GM12878 (cell line): Measurements from ENCODE around the gene SCD5. TPM values are rescaled to one million over a fixed set of nuclear protein-coding genes. Genes with fewer than 3 reads are reported as not detected.

ENCODE experiments used
- ATAC-seq: fragments of 200-7000 bp; cut with Tn5 transposase; 3 replicates; pipeline ENCODE4 v1.9.1; 2020; ENCODE audit warnings: mild to moderate bottlenecking, moderate library complexity
- BruUV-seq: library from RNA; stranded (reverse); fragments of 400-500 nt; replicated peaks from 2 replicates; lab custom pipeline; 2021; lab: Mats Ljungman, UMichigan
- CTCF ChIA-PET: fragments of 300-600 bp; sonication (Branson Sonifier 250); formaldehyde crosslinking; extraction: SDS; loops from one replicate; lab custom pipeline; 2021; ENCODE audit warnings: inconsistent platforms; lab: Yijun Ruan, JAX
- POLR2A ChIA-PET: fragments of 350-600 bp; formaldehyde crosslinking; extraction: SDS; loops from one replicate; lab custom pipeline; 2021; ENCODE audit warnings: inconsistent platforms; lab: Charles Lee
- RAD21 ChIA-PET: fragments of 300-600 bp; sonication (Branson Sonifier 250); formaldehyde crosslinking; loops from one replicate; lab custom pipeline; 2023; ENCODE audit warnings: antibody characterized with exemption; ENCODE audit not compliant: unreplicated experiment; lab: Charles Lee
- SMC1A ChIA-PET: fragments of 300-600 bp; sonication (Branson Sonifier 250); formaldehyde crosslinking; loops from one replicate; lab custom pipeline; 2023; ENCODE audit not compliant: unreplicated experiment, uncharacterized antibody; lab: Charles Lee
- DNase-seq: peaks from one replicate; pipeline ENCODE4 v3.0.0-alpha.2; 2011; ENCODE audit warnings: low read depth, low spot score
- FAIRE-seq: peaks from 3 replicates; lab custom pipeline; 2011; peaks lifted over from hg19 to GRCh38; lab: Jason Lieb, UNC
- H2AFZ ChIP-seq: 2 replicates; pipeline ENCODE4 v1.6.0; 2011; ENCODE audit warnings: low read depth, low read length, control low read depth; ENCODE audit not compliant: control insufficient read depth
- H3K27ac ChIP-seq: 2 replicates; pipeline ENCODE4 v1.5.1; 2011; ENCODE audit warnings: control low read depth; ENCODE audit not compliant: control insufficient read depth, insufficient read depth
- H3K27me3 ChIP-seq, 2 experiments: replicated peaks in 1 of 2; 2 replicates each; pipeline versions ENCODE4 v1.6.0 to v1.6.1; 2011; ENCODE audit warnings: low read length in 1 of 2; ENCODE audit not compliant: control insufficient read depth in 2 of 2, insufficient read depth in 2 of 2
- H3K36me3 ChIP-seq, 2 experiments: 2 replicates each; pipeline ENCODE4 v1.5.1; 2011; ENCODE audit warnings: low read length in 1 of 2; ENCODE audit not compliant: control insufficient read depth in 2 of 2, insufficient read depth in 2 of 2
- H3K4me1 ChIP-seq: 2 replicates; pipeline ENCODE4 v1.6.1; 2011; ENCODE audit warnings: mild to moderate bottlenecking, low read length, moderate library complexity, mixed read lengths; ENCODE audit not compliant: control insufficient read depth, insufficient read depth
- H3K4me2 ChIP-seq: 2 replicates; pipeline ENCODE4 v1.6.0; 2011; ENCODE audit warnings: control low read depth; ENCODE audit not compliant: control insufficient read depth, insufficient read depth
- H3K4me3 ChIP-seq: fragments of 200-600 bp; sonication (generic); 2 replicates; pipeline ENCODE4 v1.5.1; 2016
- H3K79me2 ChIP-seq: 2 replicates; pipeline ENCODE4 v1.6.0; 2011; ENCODE audit warnings: low read length; ENCODE audit not compliant: control insufficient read depth, insufficient read depth
- H3K9ac ChIP-seq: 2 replicates; pipeline ENCODE4 v1.8.0; 2011; ENCODE audit warnings: low read length, control low read depth, mixed read lengths; ENCODE audit not compliant: control insufficient read depth, insufficient read depth
- H3K9me3 ChIP-seq: replicated peaks from 3 replicates; pipeline ENCODE4 v1.5.1; 2011; ENCODE audit warnings: mild to moderate bottlenecking, low read length; ENCODE audit not compliant: control insufficient read depth, insufficient read depth
- H4K20me1 ChIP-seq: 2 replicates; pipeline ENCODE4 v1.6.0; 2011; ENCODE audit not compliant: control insufficient read depth, insufficient read depth
- DPF2 ChIP-seq: fragments of 450-650 bp; IDR thresholded peaks from 2 replicates; pipeline ENCODE4 v1.6.1; 2017; ENCODE audit warnings: mild to moderate bottlenecking
- KAT2A ChIP-seq: conservative IDR thresholded peaks from 2 replicates; pipeline ENCODE4 v1.6.1; 2011; ENCODE audit warnings: low read depth, low read length; ENCODE audit not compliant: control insufficient read depth
- MEF2B ChIP-seq: fragments of 450-650 bp; IDR thresholded peaks from 2 replicates; pipeline ENCODE4 v1.6.1; 2018; ENCODE audit warnings: mild to moderate bottlenecking, moderate library complexity; ENCODE audit not compliant: partially characterized antibody, poor library complexity, severe bottlenecking
- MYB ChIP-seq: fragments of 150-350 bp; IDR thresholded peaks from 2 replicates; pipeline ENCODE4 v1.6.1; 2014; ENCODE audit warnings: mild to moderate bottlenecking, low read depth, low read length, borderline replicate concordance
- NR2F1 ChIP-seq: fragments of 450-650 bp; conservative IDR thresholded peaks from 2 replicates; pipeline ENCODE4 v1.6.1; 2017; ENCODE audit warnings: mild to moderate bottlenecking
- ZSCAN29 ChIP-seq: fragments of 450-650 bp; IDR thresholded peaks from 2 replicates; pipeline ENCODE4 v1.6.1; 2017; ENCODE audit warnings: mild to moderate bottlenecking, moderate library complexity
- WGBS: methylation state at CpG from one replicate; pipeline ENCODE4 v1.1.6; 2016; ENCODE audit warnings: low lambda C conversion rate; ENCODE audit not compliant: insufficient replicate concordance, insufficient coverage; ENCODE audit errors: missing lambda C conversion rate; 5-methylcytosine and 5-hydroxymethylcytosine counted together
- in situ Hi-C: fragments of 300-500 bp; cut with MboI; formaldehyde crosslinking; loops from 9 replicates; pipeline ENCODE4 v1.14.3; 2018; ENCODE audit warnings: mixed read lengths
- intact Hi-C: fragments of 100-400 bp; cut with micrococcal nuclease; formaldehyde crosslinking; loops from one replicate; pipeline ENCODE4 v1.14.2; 2022; ENCODE audit not compliant: unreplicated experiment
- polyA plus RNA-seq, 11 experiments: library from polyadenylated mRNA; depleted of rRNA in 4 of 11; unstranded in 6 of 11; stranded (reverse) in 5 of 11; fragments of >200 nt; fragmentation: Nextera tagmentation in 4 of 11; fragmentation: Illumina TruSeq in 1 of 11; extraction: Ambion mirVana in 4 of 11; extraction: Trizol in 1 of 11; gene quantifications; 1 replicate in 1 of 11; 2 replicates in 10 of 11; pipeline versions ENCODE4 v1.2.1 to v1.2.3, GENCODE V29; 2011 to 2016; ENCODE audit warnings: inconsistent platforms in 2 of 11, missing spikeins in 2 of 11, low read depth in 1 of 11
- total RNA-seq, 4 experiments: library from RNA; depleted of rRNA in 3 of 4; stranded (reverse); fragments of >200 nt in 3 of 4; fragmentation: Illumina TruSeq in 1 of 4; extraction: Trizol in 1 of 4; gene quantifications; 2 replicates each; pipeline versions ENCODE4 v1.2.1 to v1.2.3, GENCODE V29; 2013 to 2021
- TF ChIP-seq, protein P1 (sequence below), 3 experiments: IDR thresholded peaks in 2 of 3; conservative IDR thresholded peaks in 1 of 3; 2 replicates each; pipeline ENCODE4 v1.5.1; 2011; ENCODE audit warnings: low read depth in 3 of 3, low read length in 3 of 3, mild to moderate bottlenecking in 3 of 3, control low read depth in 2 of 3, moderate library complexity in 2 of 3, inconsistent platforms in 1 of 3, mixed read lengths in 1 of 3; ENCODE audit not compliant: control insufficient read depth in 2 of 3, insufficient read depth in 1 of 3; ENCODE audit errors: extremely low read depth in 1 of 3

The SCD5 gene
- total and polyA plus RNA-seq, 10 of the 15 experiments (the other 5 are each of a cell fraction or from before 2014, with no cell fraction given), result 2.4 to 15.0 (median 4.2) TPM

DNA sequence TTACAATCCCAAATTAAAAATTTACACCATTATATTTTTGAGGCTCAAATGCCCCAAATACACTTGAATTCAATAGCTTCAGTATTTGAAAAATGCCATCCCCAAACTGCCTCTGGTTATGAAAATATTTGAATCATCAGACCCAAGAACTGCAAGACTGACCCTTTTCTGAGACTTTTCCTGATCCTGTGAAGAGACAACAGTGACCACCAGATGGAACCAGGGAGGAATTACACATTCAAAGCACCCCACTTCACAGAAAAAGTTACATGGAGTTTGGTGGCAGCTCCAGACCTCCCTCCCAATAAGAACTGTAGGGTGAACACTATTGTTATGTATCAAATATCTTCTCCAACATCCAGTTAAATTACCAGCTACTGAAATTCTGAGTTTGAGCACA, 44.0 kb upstream of the SCD5 start:
- BruUV-seq, result no TSS peak
- FAIRE-seq (no peak), ATAC-seq (peak; percentile 34; the same call in 1 of the 3 replicates), DNase-seq (no peak)
- H3K9ac ChIP-seq, result no peak overlapping the region
- SMC1A ChIA-PET, result interaction anchor here (1.0 kb wide), 2 partner anchors 11 to 169 kb away, joined by 3 read pairs; no protein-coding TSS in a partner anchor
- POLR2A ChIA-PET, result interaction anchor here (0.6 to 1.1 kb wide), 2 partner anchors 9 to 12 kb away, joined by 3 to 6 read pairs; no protein-coding TSS in a partner anchor
- H3K4me3 ChIP-seq, result no peak overlapping the region
- no peak overlapping the region for H3K27ac ChIP-seq
- RAD21 ChIA-PET, result no interaction called here
- no peak overlapping the region for H3K4me2 ChIP-seq
- no peaks in the 10 kb centered on the region for H3K9me3 ChIP-seq
- CTCF ChIA-PET, result interaction anchor here (0.9 to 1.1 kb wide), 2 partner anchors 8 to 10 kb away, joined by 3 to 5 read pairs; no protein-coding TSS in a partner anchor
- H3K27me3 ChIP-seq, result no peaks in the 10 kb centered on the region
- no peaks in the 10 kb centered on the region for H3K4me1 ChIP-seq
- H2AFZ ChIP-seq, result no peak overlapping the region
- peaks cover 7 to 40% of the 10 kb centered on the region in 2 experiments for H3K36me3 ChIP-seq
- no peaks in the 10 kb centered on the region for H4K20me1 ChIP-seq
- H3K79me2 ChIP-seq, result no peaks in the 10 kb centered on the region
- intact Hi-C loops, result no loop called here
- in situ Hi-C loops, result no loop called here
- TF ChIP-seq, protein P1, sequence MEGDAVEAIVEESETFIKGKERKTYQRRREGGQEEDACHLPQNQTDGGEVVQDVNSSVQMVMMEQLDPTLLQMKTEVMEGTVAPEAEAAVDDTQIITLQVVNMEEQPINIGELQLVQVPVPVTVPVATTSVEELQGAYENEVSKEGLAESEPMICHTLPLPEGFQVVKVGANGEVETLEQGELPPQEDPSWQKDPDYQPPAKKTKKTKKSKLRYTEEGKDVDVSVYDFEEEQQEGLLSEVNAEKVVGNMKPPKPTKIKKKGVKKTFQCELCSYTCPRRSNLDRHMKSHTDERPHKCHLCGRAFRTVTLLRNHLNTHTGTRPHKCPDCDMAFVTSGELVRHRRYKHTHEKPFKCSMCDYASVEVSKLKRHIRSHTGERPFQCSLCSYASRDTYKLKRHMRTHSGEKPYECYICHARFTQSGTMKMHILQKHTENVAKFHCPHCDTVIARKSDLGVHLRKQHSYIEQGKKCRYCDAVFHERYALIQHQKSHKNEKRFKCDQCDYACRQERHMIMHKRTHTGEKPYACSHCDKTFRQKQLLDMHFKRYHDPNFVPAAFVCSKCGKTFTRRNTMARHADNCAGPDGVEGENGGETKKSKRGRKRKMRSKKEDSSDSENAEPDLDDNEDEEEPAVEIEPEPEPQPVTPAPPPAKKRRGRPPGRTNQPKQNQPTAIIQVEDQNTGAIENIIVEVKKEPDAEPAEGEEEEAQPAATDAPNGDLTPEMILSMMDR (IDR thresholded peaks at IDR 0.05 in 2 of 3, conservative IDR thresholded peaks at IDR 0.05 in 1 of 3; ENCODE audit: control insufficient read depth in 2 of 3, extremely low read depth in 1 of 3, insufficient read depth in 1 of 3, low read depth in 3 of 3, low read length in 3 of 3), result peak in 2 of 3 experiments; percentile 11 to 18; a peak in 2 of 6 replicates
- TF ChIP-seq MEF2B, result no peak

- RAD21 ChIA-PET, result no interaction called here
- no peaks in the 10 kb centered on the region for H4K20me1 ChIP-seq
- SMC1A ChIA-PET, result no interaction called here
- H3K36me3 ChIP-seq, result peaks cover 3 to 29% of the 10 kb centered on the region in 2 experiments
- H3K4me2 ChIP-seq, result no peak overlapping the region
- H3K4me3 ChIP-seq, result no peak overlapping the region
- CTCF ChIA-PET, result interaction anchor here (1.0 kb wide), 1 partner anchor 145 kb away, joined by 3 read pairs; no protein-coding TSS in a partner anchor
- DNase-seq, result no peak
- no peak overlapping the region for H2AFZ ChIP-seq
- WGBS, result 97% methylated on average over 1 of the region's 1 CpG
- POLR2A ChIA-PET, result no interaction called here
- in situ Hi-C loops, result no loop called here
- no peak overlapping the region for H3K27ac ChIP-seq
- TSS peak; percentile 4 for BruUV-seq
- H3K9me3 ChIP-seq, result no peaks in the 10 kb centered on the region
- TF ChIP-seq DPF2 (no peak), ZSCAN29 (no peak), KAT2A (no peak), NR2F1 (no peak), MYB (no peak)
- H3K27me3 ChIP-seq, result no peaks in the 10 kb centered on the region
- H3K9ac ChIP-seq, result no peak overlapping the region
- intact Hi-C loops, result no loop called here
- ATAC-seq, result no peak
- FAIRE-seq, result no peak
- H3K4me1 ChIP-seq, result no peaks in the 10 kb centered on the region
- no peaks in the 10 kb centered on the region for H3K79me2 ChIP-seq
These were observed 41.0 kb upstream of the SCD5 start for GRCh38 chr4:82839624-82840023.
